ENCODE measurements around the gene NAP1L5. TPM values are rescaled to one million over a fixed set of nuclear protein-coding genes. Genes with fewer than 3 reads are reported as not detected.

The NAP1L5 gene
- total RNA-seq, 1 experiment from 2014 or later = not detected

DNA sequence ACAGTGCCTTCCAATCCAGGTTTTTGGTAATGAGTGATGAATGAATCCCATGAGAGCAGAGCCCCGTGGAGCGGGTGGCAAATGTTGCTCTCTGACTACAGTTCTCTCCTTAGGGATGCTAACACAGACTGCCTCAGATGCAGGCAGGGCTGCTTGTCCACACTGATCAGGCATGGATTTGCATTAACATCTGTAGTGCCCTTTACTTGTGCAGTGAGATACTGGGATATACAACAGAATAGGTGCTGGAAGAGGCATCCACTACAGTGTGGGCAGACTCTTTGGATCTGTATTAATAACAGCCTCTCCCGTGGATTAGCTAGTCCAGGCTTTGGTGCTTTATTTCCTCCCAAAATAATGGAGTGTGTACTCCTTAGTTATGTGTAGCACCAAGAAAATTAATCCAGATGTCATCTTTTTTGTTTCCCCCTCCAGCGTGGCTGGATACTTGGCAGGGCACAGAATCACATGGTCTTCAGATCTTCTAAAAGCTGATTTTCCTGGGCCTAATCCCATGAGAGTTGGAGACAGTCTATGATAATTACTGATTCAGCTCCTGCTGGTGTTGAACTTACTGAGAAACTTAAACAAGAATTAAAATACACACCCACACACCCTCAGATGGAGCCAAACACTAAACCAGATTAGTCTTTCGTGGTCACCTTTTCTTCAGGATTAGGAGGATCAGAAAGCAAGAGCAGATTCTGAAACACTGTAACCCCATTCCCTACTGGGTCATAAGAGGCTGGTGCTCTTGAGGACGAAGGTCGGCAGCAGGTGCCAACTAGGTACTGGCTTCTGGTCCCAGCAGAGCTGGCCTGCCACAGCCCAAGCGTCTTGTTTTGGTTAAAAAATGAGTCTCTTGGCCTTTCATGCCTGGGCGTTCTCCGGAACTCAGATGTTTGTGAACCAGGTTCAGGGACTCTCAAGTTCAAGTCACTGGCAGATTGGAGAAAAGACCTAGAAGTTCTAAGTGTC, 23.1 kb upstream of the NAP1L5 start:
- no peak for TF ChIP-seq EZH2phosphoT487 (IDR thresholded peaks at IDR 0.05; ENCODE audit: borderline replicate concordance, low read length)
- no peak for TF ChIP-seq EZH2 (IDR thresholded peaks at IDR 0.05; ENCODE audit: low read length, unreplicated experiment)
- TF ChIP-seq, protein P1, sequence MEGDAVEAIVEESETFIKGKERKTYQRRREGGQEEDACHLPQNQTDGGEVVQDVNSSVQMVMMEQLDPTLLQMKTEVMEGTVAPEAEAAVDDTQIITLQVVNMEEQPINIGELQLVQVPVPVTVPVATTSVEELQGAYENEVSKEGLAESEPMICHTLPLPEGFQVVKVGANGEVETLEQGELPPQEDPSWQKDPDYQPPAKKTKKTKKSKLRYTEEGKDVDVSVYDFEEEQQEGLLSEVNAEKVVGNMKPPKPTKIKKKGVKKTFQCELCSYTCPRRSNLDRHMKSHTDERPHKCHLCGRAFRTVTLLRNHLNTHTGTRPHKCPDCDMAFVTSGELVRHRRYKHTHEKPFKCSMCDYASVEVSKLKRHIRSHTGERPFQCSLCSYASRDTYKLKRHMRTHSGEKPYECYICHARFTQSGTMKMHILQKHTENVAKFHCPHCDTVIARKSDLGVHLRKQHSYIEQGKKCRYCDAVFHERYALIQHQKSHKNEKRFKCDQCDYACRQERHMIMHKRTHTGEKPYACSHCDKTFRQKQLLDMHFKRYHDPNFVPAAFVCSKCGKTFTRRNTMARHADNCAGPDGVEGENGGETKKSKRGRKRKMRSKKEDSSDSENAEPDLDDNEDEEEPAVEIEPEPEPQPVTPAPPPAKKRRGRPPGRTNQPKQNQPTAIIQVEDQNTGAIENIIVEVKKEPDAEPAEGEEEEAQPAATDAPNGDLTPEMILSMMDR (conservative IDR thresholded peaks at IDR 0.05; ENCODE audit: low read depth, low read length) = no peak
- Histone ChIP-seq H3K79me2 (ENCODE audit: low read length) (no peaks in the 10 kb centered on the region), H3K4me2 (ENCODE audit: low read length) (no peak overlapping the region), H3K9ac (ENCODE audit: low read length) (no peak overlapping the region), H3K4me3 (ENCODE audit: low read length) (no peak overlapping the region), H3K9me2 (replicated peaks; ENCODE audit: low read length) (no peaks in the 10 kb centered on the region), H3F3A (ENCODE audit: low read length, unreplicated experiment) (no peaks in the 10 kb centered on the region), H3K4me1 (ENCODE audit: insufficient read depth, low read length) (0 out of 2 replicates have a peak, but pooled peaks cover 2% of the 10 kb centered on the region), H3K27ac (ENCODE audit: low read length) (no peak overlapping the region), H3K27me3 (ENCODE audit: low read length) (no peaks in the 10 kb centered on the region), H4K20me1 (ENCODE audit: low read length) (no peaks in the 10 kb centered on the region), H2AFZ (ENCODE audit: low read length) (no peak overlapping the region), H3K36me3 (ENCODE audit: low read depth, low read length) (peaks cover 11% of the 10 kb centered on the region), H3K9me3 (ENCODE audit: low read length) (no peaks in the 10 kb centered on the region)
- intact Hi-C loops (cut with micrococcal nuclease) = no loop called here
- ChIA-PET CTCF (no interaction called here), POLR2A (ENCODE audit: unreplicated experiment) (no interaction called here)
- ATAC-seq (no peak), DNase-seq (no peak)
- no TSS peak for BruUV-seq (replicated peaks)

DNA sequence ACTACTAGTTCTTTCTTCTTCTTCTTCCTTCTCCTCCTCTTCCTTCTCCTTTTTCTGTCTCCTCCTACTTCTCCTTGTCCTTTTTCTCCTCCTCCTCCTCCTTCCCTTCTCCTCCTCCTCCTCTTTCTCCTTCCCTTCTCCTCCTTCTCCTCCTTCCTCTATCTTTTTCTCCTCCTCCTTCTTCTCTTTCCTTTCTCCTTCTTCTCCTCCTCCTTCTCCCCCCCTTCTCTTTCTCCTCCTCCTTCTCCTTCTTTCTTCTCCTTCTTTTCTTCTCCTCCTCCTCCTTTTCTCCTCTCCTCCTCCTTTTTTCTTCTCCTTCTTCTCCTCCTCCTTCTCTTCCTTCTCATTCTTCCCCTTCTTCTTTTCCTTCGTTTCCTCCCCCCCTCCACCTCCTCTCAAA, 21.8 kb upstream of the NAP1L5 start:
- POLR2A ChIA-PET (ENCODE audit: unreplicated experiment) = no interaction called here
- peaks cover 11% of the 10 kb centered on the region for H3K36me3 ChIP-seq (ENCODE audit: low read depth, low read length)

More for the DNA sequence above, 21.8 kb upstream of the NAP1L5 start:
- BruUV-seq (replicated peaks) = no TSS peak
- ATAC-seq (no peak), DNase-seq (no peak)
- no peaks in the 10 kb centered on the region for H3K4me1 ChIP-seq (ENCODE audit: insufficient read depth, low read length)
- TF ChIP-seq, protein P1 (conservative IDR thresholded peaks at IDR 0.05; ENCODE audit: low read depth, low read length) = no peak
- TF ChIP-seq EZH2phosphoT487 (IDR thresholded peaks at IDR 0.05; ENCODE audit: borderline replicate concordance, low read length) (no peak), EZH2 (IDR thresholded peaks at IDR 0.05; ENCODE audit: low read length, unreplicated experiment) (no peak)
- H3K27me3 ChIP-seq (ENCODE audit: low read length) = no peaks in the 10 kb centered on the region
- H2AFZ ChIP-seq (ENCODE audit: low read length) = no peak overlapping the region
- H3F3A ChIP-seq (ENCODE audit: low read length, unreplicated experiment) = no peaks in the 10 kb centered on the region
- H3K9me2 ChIP-seq (replicated peaks; ENCODE audit: low read length) = no peaks in the 10 kb centered on the region
- no peaks in the 10 kb centered on the region for H4K20me1 ChIP-seq (ENCODE audit: low read length)
- no peak overlapping the region for H3K27ac ChIP-seq (ENCODE audit: low read length)
- H3K79me2 ChIP-seq (ENCODE audit: low read length) = no peaks in the 10 kb centered on the region
- no peaks in the 10 kb centered on the region for H3K9me3 ChIP-seq (ENCODE audit: low read length)
- no peak overlapping the region for H3K4me3 ChIP-seq (ENCODE audit: low read length)
- H3K4me2 ChIP-seq (ENCODE audit: low read length) = no peak overlapping the region
- no peak overlapping the region for H3K9ac ChIP-seq (ENCODE audit: low read length)
- intact Hi-C loops (cut with micrococcal nuclease) = no loop called here
- CTCF ChIA-PET = no interaction called here
